ENCODE results near the gene TCEANC2.
"Not testable (repeated sequence)": the region's sequence is repeated elsewhere in the genome, so short reads cannot be mapped to it uniquely, and the experiment has no call there.

The TCEANC2 gene

DNA sequence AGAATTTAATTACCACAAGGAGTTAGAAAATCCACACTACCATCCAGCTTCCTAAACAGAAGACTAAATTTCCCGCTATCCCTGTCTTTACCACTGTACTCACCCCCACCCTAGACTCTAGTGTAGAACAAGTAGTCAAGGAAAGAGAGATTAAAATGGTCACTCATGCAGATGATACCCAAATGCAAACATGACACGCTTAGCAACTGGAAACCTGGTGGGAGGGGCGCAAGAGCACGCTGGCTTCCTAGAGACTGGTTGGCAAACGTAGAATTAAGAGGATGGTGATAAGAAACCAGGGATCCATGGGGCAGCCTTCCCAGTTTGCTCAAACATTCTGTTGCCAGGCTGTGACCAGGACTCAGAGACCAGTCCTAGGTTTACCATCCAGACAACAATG, 25.6 kb upstream of the TCEANC2 start:
- DNase-seq (ENCODE audit: low read depth), result no peak

DNA sequence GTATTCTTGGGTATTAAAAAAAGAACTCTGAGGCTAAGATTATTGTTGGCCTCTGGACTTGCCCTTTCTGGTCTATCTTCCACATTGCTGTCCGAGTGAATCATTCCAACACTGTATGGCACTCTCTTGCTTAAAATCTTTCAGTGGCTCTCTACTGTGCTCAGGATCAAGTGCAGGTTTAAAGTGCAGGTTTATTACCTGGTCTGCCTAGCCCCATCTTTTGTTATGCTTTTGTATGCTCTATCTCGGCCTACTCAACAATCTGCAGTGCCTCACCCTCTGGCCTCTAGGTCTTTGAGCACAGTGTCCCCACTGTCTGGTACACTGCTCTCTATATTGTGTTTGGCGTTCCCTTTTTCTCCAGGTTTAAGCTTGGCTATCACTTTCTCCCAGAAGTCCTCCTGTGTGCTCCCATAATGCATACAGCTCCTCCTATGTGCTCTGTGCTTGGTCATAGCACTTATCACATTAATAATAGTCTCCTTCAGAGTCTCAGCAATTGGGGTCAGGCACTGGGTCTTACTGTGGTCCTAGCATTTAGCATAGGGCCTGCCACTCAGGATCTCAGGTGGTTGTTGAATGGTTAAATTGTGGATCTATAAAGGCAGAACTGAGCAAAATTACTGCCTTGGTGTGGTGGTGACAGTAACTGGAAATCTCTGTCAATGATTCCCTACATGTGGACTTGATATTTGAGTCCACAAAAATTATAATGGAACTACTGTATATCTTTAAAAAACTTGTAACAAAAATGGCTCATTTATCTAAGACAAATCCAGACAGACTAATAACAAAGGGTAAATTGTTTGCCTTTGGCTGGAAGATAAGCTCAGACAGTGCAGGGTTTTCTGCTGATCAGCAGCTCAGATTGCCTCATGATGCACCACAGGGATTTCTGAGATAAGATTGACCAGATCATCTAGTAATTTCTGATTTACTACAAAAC, 24.8 kb upstream of the TCEANC2 start:
- no peak for DNase-seq (ENCODE audit: low read depth)

- DNase-seq (ENCODE audit: low read depth), result no peak
These were observed 15.9 kb upstream of the TCEANC2 start for GRCh38 chr1:54037476-54037875.

- DNase-seq (ENCODE audit: low read depth), result no peak
These were observed 11.6 kb upstream of the TCEANC2 start for GRCh38 chr1:54041806-54042205.

DNA sequence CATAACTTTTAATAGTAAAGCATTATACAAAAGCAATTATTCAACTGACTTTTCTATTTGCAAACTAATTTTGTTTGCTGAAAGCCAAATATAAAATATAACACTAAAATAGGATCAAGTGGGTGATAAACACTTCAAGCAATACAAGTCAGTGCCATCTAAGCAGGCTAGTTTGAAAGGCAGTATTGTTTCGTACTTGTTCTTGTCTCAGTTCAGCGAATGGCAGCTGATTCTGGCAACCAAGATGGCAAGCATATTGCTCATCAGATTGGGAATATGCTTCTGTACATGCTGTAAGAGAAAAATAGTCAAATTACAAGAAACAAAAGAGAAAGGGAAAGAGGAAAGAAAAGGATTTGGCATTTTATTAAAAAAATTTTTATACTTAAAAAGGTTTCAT, 7.9 kb upstream of the TCEANC2 start:
- no peak for DNase-seq (ENCODE audit: low read depth)

GRCh38 chr1:54046671-54047383, 6.6 kb upstream of the TCEANC2 start:
- DNase-seq (ENCODE audit: low read depth), result no peak

DNA sequence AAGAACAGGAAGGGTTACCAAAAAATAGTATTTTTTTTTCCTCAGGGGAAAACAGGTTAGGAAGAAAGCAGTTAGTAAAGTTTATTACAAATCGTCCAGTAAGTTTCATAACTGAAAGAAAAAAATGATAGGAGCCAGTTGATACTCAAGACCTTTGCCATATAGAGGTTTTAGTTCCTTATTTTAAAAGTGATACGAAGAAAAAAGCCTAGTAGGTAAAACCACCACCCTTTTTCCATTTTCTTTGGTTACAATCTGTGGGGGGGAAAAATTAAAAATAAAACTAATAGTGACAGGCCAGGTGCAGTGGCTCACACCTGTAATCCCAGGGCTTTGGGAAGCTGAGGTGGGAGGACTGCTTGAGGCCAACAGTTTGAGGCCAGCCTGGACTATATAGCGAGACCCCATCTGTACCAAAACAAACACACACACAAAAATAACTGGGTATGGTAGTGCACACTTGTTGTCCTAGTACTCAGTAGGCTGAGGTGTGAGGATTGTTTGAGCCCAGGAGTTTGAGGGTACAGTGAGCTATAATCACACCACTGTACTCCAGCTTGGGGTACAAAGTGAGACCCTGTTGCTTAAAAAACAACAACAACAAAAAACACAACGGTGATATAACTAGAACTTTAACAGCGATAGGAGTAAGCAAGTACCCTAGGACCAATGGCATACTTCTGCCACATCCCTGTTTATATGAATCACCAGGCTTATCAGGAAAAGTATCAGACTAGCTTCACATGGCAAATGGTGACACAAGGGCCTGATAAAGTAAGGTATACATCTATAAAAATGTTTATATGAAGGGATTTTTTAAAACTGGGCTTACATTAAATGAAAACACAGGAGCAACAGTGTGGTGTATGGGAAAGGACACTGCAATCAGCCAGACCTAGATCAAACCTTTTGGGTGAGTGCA, 5.8 kb upstream of the TCEANC2 start:
- no peak for DNase-seq (ENCODE audit: low read depth)

DNA sequence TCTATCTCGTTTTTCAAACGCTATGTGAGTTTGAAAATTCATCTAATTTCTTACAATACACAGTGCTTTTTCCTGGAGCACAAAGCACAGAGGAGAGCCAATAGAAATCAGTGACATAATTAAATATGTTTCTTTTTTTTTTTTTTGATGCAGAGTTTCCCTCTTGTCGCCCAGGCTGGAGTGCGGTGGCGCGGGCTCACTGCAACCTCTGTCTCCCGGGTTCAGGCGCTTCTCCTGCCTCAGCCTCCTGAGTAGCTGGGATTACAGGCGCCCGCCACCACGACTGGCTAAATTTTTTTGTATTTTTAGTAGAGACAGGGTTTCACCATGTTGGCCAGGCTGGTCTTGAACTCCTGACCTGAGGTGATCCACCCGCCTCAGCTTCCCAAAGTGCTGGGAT, 3.0 kb upstream of the TCEANC2 start:
- not testable (repeated sequence) for DNase-seq (ENCODE audit: low read depth)

DNA sequence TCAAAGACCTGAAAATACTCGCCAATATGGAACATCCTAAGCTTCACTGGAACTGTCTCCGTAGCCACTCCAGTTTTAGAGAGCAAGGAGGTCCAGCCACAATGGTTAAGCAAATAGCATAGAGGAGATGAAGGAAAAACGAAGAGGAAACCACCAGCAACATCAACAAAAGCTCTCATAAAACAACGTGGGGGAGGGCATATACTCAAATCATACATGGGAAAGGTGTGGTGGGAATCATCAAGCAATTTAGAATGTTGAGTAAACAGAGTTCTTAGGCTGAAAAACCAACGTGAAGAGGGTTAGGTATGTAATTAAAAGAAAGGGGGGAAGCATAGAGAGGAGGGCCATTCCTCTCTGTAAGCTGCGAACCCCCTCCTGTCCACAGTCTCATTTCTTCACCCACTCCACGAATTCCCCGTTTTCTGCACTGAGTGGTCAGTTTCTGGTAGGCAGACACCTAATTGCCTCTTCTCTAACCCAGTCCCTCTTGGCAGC, 1.4 kb upstream of the TCEANC2 start:
- no peak for DNase-seq (ENCODE audit: low read depth)

- no peak for DNase-seq (ENCODE audit: low read depth)
These were observed 926 bp upstream of the TCEANC2 start for GRCh38 chr1:54052431-54052933.

- no peak for DNase-seq (ENCODE audit: low read depth)
These were observed 483 bp downstream of the TCEANC2 start for GRCh38 chr1:54053745-54054437.

- no peak for DNase-seq (ENCODE audit: low read depth)
These were observed 986 bp downstream of the TCEANC2 start for GRCh38 chr1:54054438-54054749.

DNA sequence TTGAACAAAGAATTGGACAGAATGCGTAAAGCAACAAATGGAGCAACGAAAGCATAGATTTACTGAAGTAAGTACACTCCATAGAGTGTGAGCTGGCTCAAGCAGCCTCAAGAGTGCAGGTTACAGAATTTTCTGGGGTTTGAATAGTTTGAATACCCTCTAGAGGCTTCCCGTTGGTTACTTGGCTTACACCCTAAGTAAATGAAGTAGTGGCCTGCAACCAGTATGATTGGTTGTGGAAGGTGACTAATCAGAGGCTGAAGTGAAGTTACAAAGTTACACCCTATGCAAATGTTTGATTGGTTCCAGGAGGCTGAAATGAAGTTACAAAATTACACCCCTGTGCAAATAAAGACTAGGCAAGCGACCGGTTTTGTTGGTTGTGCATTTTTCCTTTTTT, 10.9 kb downstream of the TCEANC2 start:
- no peak for DNase-seq (ENCODE audit: low read depth)

DNA sequence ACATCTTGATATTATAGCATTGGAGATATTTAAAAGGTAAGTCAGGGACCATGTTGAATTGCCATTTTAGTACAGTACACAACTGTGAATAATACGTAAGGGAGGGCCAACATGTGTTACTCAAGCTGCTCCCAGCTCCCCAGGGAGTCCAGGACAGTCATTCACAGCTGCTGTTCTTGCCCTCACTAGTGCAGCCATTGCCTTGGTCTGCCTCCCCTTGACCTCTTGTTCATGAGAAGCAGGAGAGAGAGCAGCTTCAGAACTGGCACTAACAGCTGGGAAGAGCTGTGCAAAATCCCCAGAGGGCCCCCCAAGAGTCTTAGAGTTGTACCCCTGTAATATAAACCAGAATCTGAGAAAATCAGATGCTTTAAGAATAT, 16.4 kb downstream of the TCEANC2 start:
- no peak for DNase-seq (ENCODE audit: low read depth)

- no peak for DNase-seq (ENCODE audit: low read depth)
These were observed 16.9 kb downstream of the TCEANC2 start for GRCh38 chr1:54070171-54070837.

DNA sequence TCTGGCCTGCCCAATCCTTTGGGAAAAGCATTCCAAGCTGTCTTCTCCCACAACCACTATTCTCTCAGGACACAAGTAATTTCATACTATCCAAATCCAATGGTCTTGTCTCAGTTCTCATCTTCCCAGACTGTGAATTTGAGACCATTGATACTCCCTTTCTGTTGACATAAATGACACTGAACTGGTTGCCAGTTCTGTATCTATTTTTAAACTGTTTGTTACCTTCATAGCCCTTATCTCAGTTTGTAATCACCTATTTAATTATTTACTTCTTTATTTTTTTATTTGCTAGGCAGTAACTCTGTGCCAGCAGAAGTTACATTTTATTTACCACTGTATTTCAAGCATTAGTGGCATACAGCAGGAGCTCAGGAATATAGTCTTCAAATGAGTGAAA, 24.0 kb downstream of the TCEANC2 start:
- no peak for DNase-seq (ENCODE audit: low read depth)

DNA sequence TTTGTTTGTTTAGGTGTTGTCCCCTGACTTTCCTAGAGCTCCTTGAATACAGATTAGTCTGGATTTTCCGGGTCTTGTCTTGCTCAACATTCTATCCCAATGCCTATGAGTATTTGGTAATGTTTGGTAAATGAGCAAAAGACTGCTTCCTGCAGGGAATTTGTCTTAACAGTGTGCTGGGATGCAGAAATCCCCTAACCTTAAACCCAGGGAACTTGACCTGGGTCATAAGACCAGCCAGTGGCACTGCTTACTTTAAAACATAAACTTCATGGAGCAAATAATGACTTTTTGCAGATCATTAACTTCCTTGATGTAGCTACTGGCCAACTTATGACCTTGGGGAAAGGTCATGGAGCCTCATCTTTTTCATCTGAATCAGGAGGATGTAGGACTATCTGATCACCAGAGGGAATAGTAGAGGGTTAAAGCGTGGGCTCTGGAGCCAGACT, 27.2 kb downstream of the TCEANC2 start:
- DNase-seq (ENCODE audit: low read depth), result no peak

GRCh38 chr1:54081306-54082270, 28.2 kb downstream of the TCEANC2 start:
- peak; percentile 20 for DNase-seq (ENCODE audit: low read depth)

DNA sequence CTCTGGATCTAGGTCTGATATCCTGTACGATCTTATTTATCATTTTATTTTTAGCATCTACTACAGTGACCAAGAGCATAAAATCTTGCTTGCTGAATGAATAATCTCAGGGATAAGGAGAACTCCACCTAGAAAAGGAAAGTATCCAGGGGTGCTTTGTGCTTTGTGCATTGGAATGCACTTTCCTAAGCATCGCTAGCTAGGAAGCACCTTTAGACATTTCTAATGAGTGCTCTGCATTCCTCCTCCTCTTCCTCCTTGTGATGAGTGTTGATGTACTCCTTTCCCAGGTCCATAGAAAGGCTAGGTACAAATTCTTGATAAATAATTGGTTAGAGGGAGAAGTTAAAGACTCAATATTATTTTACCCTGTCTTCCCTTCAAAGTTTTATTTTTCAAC, 31.4 kb downstream of the TCEANC2 start:
- no peak for DNase-seq (ENCODE audit: low read depth)

- DNase-seq (ENCODE audit: low read depth), result no peak
These were observed 33.3 kb downstream of the TCEANC2 start for GRCh38 chr1:54086754-54087153.
